Measurements from ENCODE around the gene KCTD1. TPM values are rescaled to one million over a fixed set of nuclear protein-coding genes. Genes with fewer than 3 reads are reported as not detected.
"Not testable (repeated sequence)": the region's sequence is repeated elsewhere in the genome, so short reads cannot be mapped to it uniquely, and the experiment has no call there.

KCTD1 gene
- total and polyA plus RNA-seq, 2 donors: 9.7 to 12.1 TPM

DNA sequence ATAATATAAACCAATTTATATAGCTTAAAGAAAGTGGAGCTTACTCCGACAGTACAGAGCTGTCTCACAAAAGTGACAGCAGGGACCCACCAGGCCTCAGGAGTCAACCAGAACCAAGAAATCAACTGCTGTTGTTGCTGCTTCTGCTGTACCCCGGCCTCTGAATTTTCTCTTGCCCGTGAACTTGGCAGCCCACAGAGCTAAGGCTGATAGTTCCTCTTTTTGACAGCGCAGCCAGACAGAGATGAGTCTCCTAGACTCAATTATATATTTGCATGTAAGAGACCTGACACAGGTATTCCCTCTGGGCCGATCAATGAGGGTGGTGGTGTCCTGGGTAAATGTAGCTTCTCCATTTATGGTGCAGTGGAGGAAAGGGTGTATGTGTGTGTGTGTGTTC lies 109.4 kb downstream of the KCTD1 start:
- 89% methylated on average over 5 of the region's 5 CpGs for WGBS
- Histone ChIP-seq H3K4me1 (ENCODE audit: insufficient read depth) (no peaks in the 10 kb centered on the region), H3K36me3 (ENCODE audit: insufficient read depth) (no peaks in the 10 kb centered on the region), H3K4me3 (ENCODE audit: low read depth, low read length) (no peak overlapping the region), H3K27ac (ENCODE audit: low read depth) (no peak overlapping the region)
- no peak for DNase-seq (ENCODE audit: extremely low spot score)

DNA sequence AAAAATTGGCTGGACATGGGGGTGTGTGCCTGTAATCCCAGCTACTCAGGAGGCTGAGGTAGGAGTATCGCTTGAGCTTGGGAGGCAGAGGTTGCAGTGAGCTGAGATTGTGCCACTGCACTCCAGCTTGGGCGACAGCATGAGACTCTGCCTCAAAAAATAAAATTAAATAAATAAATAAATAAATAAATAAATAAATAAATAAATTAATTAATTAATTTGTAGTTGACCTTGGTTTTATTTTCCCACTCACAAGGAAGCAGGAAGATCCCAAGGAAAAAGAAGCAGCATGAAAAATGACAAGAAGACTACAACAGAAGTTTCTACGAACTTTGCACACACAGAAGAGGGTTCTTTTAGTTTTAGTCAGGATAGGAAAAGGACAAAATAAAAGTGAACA lies 110.7 kb downstream of the KCTD1 start:
- not testable (repeated sequence) for H3K36me3 ChIP-seq (ENCODE audit: insufficient read depth); DNase-seq (ENCODE audit: extremely low spot score); H3K4me3 ChIP-seq (ENCODE audit: low read depth, low read length); H3K27ac ChIP-seq (ENCODE audit: low read depth); H3K4me1 ChIP-seq (ENCODE audit: insufficient read depth)
- 97% methylated on average over 3 of the region's 3 CpGs for WGBS

DNA sequence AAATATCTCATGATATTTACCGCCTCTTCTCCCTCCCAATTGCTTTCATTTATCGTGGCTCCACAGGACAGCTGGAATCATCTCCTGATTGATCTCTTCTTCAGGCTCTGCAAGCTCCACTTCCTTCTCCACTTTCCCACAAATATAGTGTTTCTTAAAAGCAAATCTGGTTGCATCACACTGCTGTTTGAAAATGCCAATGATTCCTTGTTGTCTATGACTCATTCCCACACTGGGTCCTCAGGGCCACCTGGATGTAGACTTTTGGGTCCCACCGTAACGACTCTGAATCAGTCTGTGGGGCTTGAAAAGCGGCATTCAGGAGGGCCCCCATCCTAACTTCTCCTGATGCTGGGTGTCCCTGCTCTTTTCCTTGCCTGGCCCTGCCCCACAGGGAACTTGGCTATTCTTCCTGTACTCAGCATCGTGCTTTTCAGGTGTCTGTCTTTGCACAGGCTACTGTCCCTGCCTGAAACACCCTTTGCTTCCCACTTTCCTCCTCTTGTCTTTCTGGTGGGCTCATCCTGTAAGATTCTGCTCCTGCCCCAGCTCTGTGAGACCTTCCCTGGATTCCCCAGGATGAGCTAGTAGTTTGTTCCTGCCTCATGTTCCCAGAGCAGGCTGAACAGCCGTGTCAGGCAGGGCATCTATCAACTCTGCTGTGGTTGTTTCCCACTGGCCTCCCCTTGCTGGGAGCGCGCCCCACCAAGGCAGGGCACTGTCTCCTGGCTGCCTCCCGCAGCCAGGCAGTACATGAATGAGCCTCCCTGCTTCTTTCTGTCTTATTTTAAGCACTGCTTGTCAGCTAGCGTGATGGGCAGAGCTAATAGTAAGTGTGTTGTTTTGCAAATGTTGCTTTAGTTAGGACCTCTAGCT lies 111.9 kb downstream of the KCTD1 start:
- Histone ChIP-seq H3K4me1 (ENCODE audit: insufficient read depth) (no peaks in the 10 kb centered on the region), H3K4me3 (ENCODE audit: low read depth, low read length) (no peak overlapping the region), H3K36me3 (ENCODE audit: insufficient read depth) (no peaks in the 10 kb centered on the region), H3K27ac (ENCODE audit: low read depth) (no peak overlapping the region)
- no peak for DNase-seq (ENCODE audit: extremely low spot score)
- WGBS: 77% methylated on average over 11 of the region's 11 CpGs

DNA sequence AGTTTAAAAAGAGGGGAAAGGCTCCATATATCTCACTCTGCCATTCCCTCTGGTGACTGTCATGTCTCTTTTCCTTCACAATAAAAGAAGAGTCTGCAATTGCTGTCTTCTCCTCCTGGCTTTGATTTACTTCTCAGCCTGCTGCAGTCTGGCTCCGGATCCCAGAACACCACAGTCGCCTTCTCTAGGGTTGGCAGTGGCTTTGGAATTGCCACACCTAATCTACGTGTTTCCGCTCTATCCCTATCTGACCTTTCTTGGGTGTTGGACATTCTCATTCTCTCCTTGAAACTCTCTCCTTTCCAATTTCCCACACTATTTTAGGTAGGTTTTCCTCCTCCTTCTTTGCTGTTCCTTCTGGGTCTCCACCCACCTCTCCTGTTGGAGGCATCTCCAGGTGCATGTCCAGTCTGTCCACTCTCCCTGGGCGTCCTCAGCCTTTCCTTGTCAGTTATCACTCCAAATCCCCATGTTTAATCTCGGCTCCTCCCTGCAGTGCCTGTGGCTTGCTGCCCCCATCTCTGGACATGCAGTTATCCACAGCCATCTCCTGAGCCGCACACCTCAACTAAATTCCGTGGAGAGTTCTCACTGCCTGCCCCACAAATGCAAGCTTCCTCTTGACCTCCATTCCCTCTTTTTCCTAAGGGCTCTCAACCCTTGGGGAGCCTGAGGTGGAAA lies 112.8 kb downstream of the KCTD1 start:
- Histone ChIP-seq H3K27ac (ENCODE audit: low read depth) (no peak overlapping the region), H3K4me3 (ENCODE audit: low read depth, low read length) (no peak overlapping the region), H3K4me1 (ENCODE audit: insufficient read depth) (no peaks in the 10 kb centered on the region), H3K36me3 (ENCODE audit: insufficient read depth) (no peaks in the 10 kb centered on the region)
- DNase-seq (ENCODE audit: extremely low spot score): no peak
- WGBS: 78% methylated on average over 8 of the region's 8 CpGs

DNA sequence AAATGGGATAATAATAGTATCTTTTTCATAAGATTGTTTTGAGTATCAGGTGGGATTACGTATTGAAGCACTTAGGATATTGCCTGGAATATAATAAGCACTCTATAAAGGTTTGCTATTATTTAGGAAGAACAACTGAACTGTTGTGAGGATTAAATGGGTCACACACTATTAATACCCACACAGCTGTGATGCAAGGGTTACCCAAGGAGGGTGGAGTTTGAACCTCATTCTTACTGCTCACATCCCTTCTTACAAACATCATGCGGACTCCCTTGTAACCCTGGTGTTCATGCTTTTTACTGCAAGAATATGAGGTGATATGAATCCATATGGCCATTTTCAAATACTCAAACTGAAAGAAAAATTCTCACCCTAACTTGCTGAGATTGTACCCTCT lies 113.5 kb downstream of the KCTD1 start:
- Histone ChIP-seq H3K27ac (ENCODE audit: low read depth) (no peak overlapping the region), H3K4me1 (ENCODE audit: insufficient read depth) (no peaks in the 10 kb centered on the region), H3K36me3 (ENCODE audit: insufficient read depth) (no peaks in the 10 kb centered on the region), H3K4me3 (ENCODE audit: low read depth, low read length) (no peak overlapping the region)
- DNase-seq (ENCODE audit: extremely low spot score): no peak
- WGBS: 82% methylated on average over 2 of the region's 2 CpGs

DNA sequence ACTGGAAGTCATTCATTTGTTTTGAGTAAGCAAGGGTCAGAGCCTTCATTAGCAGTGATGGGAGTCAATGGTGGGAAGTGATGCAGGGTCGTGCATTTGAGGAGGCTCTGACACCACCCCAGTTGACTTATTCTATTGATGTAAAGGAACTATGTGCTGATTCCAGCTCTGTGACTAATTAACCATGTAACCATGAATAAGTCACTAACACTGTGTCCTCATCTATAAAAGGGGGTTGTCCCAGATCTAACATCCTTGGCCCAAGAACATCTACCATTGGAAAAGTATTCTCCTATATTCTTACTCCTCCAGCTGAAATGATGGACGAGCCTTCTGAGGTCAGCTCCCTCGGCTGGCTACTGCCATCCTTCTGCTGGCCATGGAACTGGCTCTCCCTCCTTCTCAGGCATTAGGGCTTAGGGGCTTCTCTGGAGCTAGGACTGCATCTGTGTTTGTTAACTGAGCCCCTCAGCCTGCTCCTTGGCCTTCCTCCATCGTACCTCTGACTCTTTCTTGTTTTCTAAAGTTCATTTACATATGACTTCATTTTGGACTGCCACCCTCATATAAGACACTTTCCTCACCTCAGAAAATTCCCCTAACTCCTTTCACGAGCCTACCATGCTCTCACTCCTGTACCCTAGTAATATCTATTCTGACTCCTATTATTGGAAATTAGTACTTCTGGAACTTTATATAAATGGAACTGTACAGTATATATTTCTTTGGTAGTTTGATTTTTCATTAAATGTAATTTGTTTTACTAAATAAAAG lies 115.5 kb downstream of the KCTD1 start:
- no peaks in the 10 kb centered on the region for H3K36me3 ChIP-seq (ENCODE audit: insufficient read depth)
- H3K4me1 ChIP-seq (ENCODE audit: insufficient read depth): no peaks in the 10 kb centered on the region
- DNase-seq (ENCODE audit: extremely low spot score): no peak
- no peak overlapping the region for H3K27ac ChIP-seq (ENCODE audit: low read depth)
- no peak overlapping the region for H3K4me3 ChIP-seq (ENCODE audit: low read depth, low read length)
- WGBS: 84% methylated on average over 5 of the region's 5 CpGs

DNA sequence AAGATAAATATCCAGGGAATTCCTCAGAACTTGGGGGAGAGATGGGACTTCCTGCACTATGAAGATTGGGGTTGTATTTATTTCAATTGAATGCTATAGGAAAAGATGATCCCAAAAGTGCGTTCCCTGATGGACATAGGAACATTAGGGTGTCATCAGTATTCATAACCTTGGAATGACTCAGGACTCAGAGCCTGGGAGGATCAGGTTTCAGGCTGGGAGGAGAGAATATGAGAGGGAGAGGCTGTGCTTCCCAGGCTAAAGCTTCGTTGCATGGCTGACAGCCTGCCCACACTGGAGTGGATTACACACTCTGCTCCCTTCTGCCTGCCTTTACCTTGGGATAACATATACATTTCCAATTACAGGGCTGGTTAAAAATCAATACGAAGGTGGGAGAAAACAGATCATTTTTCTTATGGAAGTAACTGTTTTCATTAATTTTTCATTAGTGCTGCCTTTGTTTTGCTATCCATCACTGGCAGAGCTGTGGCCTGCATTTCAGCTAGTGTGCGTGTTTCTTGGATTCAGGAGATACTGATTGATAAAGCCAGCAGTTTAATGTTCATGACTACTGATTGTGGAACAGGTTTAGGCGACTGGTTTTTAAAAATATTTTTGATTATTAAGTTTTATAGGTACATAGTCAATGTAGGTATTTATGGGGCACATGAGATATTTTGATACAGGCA lies 118.7 kb downstream of the KCTD1 start:
- WGBS: 45% methylated on average over 5 of the region's 5 CpGs
- DNase-seq (ENCODE audit: extremely low spot score): no peak
- Histone ChIP-seq H3K36me3 (ENCODE audit: insufficient read depth) (no peaks in the 10 kb centered on the region), H3K27ac (ENCODE audit: low read depth) (no peak overlapping the region), H3K4me1 (ENCODE audit: insufficient read depth) (no peaks in the 10 kb centered on the region), H3K4me3 (ENCODE audit: low read depth, low read length) (no peak overlapping the region)

DNA sequence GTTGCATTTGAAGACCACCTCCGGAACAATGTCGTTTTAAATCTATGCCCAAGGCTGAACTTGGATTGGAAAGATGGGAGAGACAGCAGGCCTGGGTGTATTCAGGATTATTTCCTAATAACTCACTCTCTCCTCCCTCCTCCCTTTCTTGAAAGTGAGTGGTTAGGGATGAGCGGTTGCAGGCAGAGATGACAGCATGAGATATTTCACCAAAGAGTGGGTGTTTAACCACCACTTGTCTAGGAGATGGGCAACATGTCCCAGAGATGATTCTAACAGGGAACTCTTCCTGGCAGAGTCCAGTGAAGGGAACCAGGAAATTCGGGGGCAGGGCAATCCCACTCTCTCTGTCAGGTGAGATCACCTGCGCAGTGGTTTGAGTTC lies 123.2 kb downstream of the KCTD1 start:
- Histone ChIP-seq H3K36me3 (ENCODE audit: insufficient read depth) (no peaks in the 10 kb centered on the region), H3K4me3 (ENCODE audit: low read depth, low read length) (no peak overlapping the region), H3K27ac (ENCODE audit: low read depth) (no peak overlapping the region), H3K4me1 (ENCODE audit: insufficient read depth) (no peaks in the 10 kb centered on the region)
- 75% methylated on average over 5 of the region's 5 CpGs for WGBS
- DNase-seq (ENCODE audit: extremely low spot score): no peak

DNA sequence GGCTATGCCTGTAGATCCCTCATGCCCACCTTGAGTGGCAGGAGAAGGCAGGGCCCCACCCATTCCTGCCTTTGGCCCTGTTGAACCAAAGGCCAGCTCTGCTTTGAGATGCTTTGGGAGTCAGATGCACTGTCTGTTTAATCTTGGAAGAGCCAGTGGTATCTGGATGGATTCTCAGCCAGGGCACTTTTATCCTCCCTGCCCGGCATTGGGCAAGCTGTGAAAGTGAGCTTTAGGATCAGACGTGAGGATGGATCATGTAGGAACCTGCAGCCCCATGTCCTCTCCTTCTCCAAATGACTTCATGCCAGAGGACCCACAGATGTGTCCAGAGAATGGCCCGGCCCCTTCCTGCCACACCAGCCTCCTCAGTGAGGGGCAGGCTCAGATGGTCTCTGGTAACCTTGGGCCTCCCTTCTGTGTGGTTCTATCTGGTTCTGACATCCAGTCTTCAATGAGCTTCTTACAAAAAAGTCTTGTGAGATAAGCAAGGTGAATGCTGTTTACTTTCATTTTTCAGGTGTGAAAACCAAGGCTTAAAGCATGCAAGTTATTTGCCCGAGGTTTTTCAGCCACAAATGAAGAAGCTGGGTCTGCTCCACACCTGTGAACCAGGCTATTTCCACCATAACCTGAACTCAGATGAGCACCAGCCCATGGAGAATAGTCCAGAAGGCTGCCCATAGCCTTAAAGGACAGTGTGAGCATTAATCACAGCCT lies 123.8 kb downstream of the KCTD1 start:
- WGBS: 90% methylated on average over 4 of the region's 4 CpGs
- no peaks in the 10 kb centered on the region for H3K4me1 ChIP-seq (ENCODE audit: insufficient read depth)
- H3K27ac ChIP-seq (ENCODE audit: low read depth): no peak overlapping the region
- H3K36me3 ChIP-seq (ENCODE audit: insufficient read depth): no peaks in the 10 kb centered on the region
- no peak for DNase-seq (ENCODE audit: extremely low spot score)
- no peak overlapping the region for H3K4me3 ChIP-seq (ENCODE audit: low read depth, low read length)

DNA sequence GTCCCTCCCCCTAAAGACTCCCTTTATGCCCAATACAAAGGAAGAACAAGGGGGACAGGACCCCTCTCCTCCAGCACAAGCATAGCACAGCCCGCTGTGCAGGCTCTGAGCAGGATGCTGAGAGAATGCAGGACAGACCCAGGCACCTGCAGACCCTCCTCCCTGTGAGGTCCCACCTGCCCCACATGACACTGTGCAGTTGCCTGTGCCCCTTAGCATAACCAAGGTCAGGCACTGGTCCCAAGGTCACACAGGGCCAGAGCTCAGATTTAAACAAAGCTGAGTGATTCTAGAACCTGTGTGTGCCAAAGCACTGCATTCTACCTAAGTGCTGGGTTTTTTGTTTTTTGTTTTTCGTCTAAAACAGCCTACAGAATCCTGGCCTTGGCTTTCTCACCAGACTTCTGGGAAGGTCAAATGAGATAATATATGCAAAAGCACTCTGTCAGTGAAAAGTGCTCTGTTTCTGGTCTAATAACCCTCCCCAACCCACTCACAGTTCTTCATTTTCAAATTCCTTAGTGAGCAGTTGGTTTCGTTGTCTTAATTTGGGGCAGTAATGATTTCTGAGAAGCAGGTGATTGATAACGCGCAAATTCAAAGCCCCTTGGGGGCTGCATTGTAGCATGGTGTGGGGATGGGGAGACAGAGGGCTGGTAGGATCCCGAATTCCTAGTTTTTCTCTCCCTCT lies 125.7 kb downstream of the KCTD1 start:
- Histone ChIP-seq H3K36me3 (ENCODE audit: insufficient read depth) (no peaks in the 10 kb centered on the region), H3K4me3 (ENCODE audit: low read depth, low read length) (no peak overlapping the region), H3K27ac (ENCODE audit: low read depth) (no peak overlapping the region), H3K4me1 (ENCODE audit: insufficient read depth) (no peaks in the 10 kb centered on the region)
- WGBS: 93% methylated on average over 6 of the region's 6 CpGs
- no peak for DNase-seq (ENCODE audit: extremely low spot score)

DNA sequence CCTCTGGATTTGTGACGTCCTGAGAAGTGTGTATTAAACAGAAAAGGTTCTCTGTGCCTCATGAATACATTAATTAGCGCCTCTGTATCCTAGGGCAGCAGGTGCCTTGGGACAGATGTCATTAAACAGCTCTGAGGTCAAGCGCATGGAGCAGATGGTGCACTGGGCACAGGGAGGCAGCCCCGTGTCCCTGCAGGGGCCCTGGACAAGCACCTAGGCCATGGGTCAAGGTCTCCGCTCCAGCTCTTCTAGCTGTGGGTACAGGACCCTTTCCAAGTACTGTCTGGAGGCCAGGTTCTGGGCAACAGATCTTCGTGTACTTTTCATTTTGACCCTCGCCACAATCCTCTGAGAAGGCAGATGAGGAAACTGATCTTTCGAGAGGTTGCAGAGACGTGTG lies 126.4 kb downstream of the KCTD1 start:
- Histone ChIP-seq H3K4me3 (ENCODE audit: low read depth, low read length) (no peak overlapping the region), H3K27ac (ENCODE audit: low read depth) (no peak overlapping the region), H3K36me3 (ENCODE audit: insufficient read depth) (no peaks in the 10 kb centered on the region), H3K4me1 (ENCODE audit: insufficient read depth) (no peaks in the 10 kb centered on the region)
- WGBS: 89% methylated on average over 9 of the region's 9 CpGs
- DNase-seq (ENCODE audit: extremely low spot score): no peak

DNA sequence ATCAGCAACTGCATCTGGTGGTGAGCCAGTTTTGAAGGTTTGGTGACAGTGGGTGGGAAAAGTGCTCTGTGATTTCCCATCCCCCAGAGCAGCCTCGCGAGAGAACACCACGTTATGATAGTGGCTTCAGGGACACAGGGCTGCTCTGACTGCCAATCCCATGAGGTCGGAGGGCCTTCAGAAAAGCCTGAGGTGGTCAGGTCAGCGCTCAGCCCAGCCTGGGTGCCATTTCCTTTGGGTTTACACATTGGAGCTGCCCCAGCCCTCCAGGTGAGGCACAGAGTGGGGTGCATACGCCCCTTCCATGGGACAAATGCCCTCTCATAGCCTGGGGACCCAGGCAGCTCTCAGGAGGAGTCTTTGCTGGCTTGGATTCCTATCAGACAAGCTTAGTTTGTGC lies 126.8 kb downstream of the KCTD1 start:
- no peaks in the 10 kb centered on the region for H3K36me3 ChIP-seq (ENCODE audit: insufficient read depth)
- DNase-seq (ENCODE audit: extremely low spot score): no peak
- 87% methylated on average over 6 of the region's 6 CpGs for WGBS
- no peak overlapping the region for H3K4me3 ChIP-seq (ENCODE audit: low read depth, low read length)
- no peaks in the 10 kb centered on the region for H3K4me1 ChIP-seq (ENCODE audit: insufficient read depth)
- H3K27ac ChIP-seq (ENCODE audit: low read depth): no peak overlapping the region

Data from urinary bladder (tissue), 4 donors.